Measurements from ENCODE around the gene INPP5D.
"Not testable (repeated sequence)": the region's sequence is repeated elsewhere in the genome, so short reads cannot be mapped to it uniquely, and the experiment has no call there.

INPP5D gene

GRCh38 chr2:233099820-233100191, 39.7 kb downstream of the INPP5D start:
- DNase-seq, result not testable (repeated sequence)

GRCh38 chr2:233100192-233100998, 40.3 kb downstream of the INPP5D start:
- peak; percentile 71 for DNase-seq

GRCh38 chr2:233101141-233101540, 41.0 kb downstream of the INPP5D start:
- no peak for DNase-seq

GRCh38 chr2:233101816-233102215, 41.7 kb downstream of the INPP5D start:
- no peak for DNase-seq

GRCh38 chr2:233105156-233105895, 45.2 kb downstream of the INPP5D start:
- DNase-seq, result no peak

GRCh38 chr2:233105930-233106329, 45.8 kb downstream of the INPP5D start:
- DNase-seq, result no peak

- DNase-seq, result no peak
These were observed 46.9 kb downstream of the INPP5D start for GRCh38 chr2:233107011-233107410.

GRCh38 chr2:233107831-233108300, 47.7 kb downstream of the INPP5D start:
- no peak for DNase-seq

GRCh38 chr2:233108611-233109490, 48.7 kb downstream of the INPP5D start:
- no peak for DNase-seq

GRCh38 chr2:233111427-233111826, 51.3 kb downstream of the INPP5D start:
- DNase-seq, result no peak

GRCh38 chr2:233112329-233112728, 52.2 kb downstream of the INPP5D start:
- no peak for DNase-seq

- no peak for DNase-seq
These were observed 52.8 kb downstream of the INPP5D start for GRCh38 chr2:233112776-233113452.

GRCh38 chr2:233114421-233114861, 54.3 kb downstream of the INPP5D start:
- DNase-seq, result peak; percentile 14

GRCh38 chr2:233115121-233115520, 55.0 kb downstream of the INPP5D start:
- no peak for DNase-seq

GRCh38 chr2:233115741-233116140, 55.6 kb downstream of the INPP5D start:
- no peak for DNase-seq

- DNase-seq, result no peak
These were observed 56.8 kb downstream of the INPP5D start for GRCh38 chr2:233116946-233117345.

- peak; percentile 18 for DNase-seq
These were observed 57.2 kb downstream of the INPP5D start for GRCh38 chr2:233117351-233117750.

GRCh38 chr2:233117811-233118647, 57.9 kb downstream of the INPP5D start:
- DNase-seq, result no peak

GRCh38 chr2:233118648-233119000, 58.5 kb downstream of the INPP5D start:
- DNase-seq, result no peak

GRCh38 chr2:233119123-233119522, 59.0 kb downstream of the INPP5D start:
- DNase-seq, result no peak

GRCh38 chr2:233119806-233120205, 59.7 kb downstream of the INPP5D start:
- DNase-seq, result no peak

- no peak for DNase-seq
These were observed 60.3 kb downstream of the INPP5D start for GRCh38 chr2:233120459-233120858.
